IMR-90 (cell line): ENCODE results near the gene PXYLP1. TPM values are rescaled to one million over a fixed set of nuclear protein-coding genes. Genes with fewer than 3 reads are reported as not detected.

Experiments used
- ATAC-seq: fragments of 200-7000 bp; cut with Tn5 transposase; 2 replicates; pipeline ENCODE4 v1.9.1; 2020; ENCODE audit warnings: low read depth, mild to moderate bottlenecking, moderate library complexity
- BruUV-seq: library from RNA; stranded (reverse); fragments of 400-500 nt; replicated peaks from 2 replicates; lab custom pipeline; 2021; lab: Mats Ljungman, UMichigan
- CTCF ChIA-PET: fragments of 300-600 bp; formaldehyde crosslinking; extraction: SDS; loops from one replicate; lab custom pipeline; 2021; ENCODE audit warnings: antibody characterized with exemption; lab: Yijun Ruan, JAX
- POLR2A ChIA-PET: fragments of 300-600 bp; sonication (Branson Sonifier 250); formaldehyde crosslinking; loops from one replicate; lab custom pipeline; 2022; ENCODE audit warnings: antibody characterized with exemption; ENCODE audit not compliant: unreplicated experiment; lab: Charles Lee
- DNase-seq: peaks from one replicate; pipeline ENCODE4 v3.0.0; 2013
- H2AFZ ChIP-seq: replicated peaks from 2 replicates; pipeline ENCODE3; 2013; ENCODE audit warnings: low read length, mild to moderate bottlenecking; ENCODE audit not compliant: poor library complexity
- H2AK5ac ChIP-seq: 2 replicates; pipeline ENCODE4 v1.6.1; 2013; ENCODE audit warnings: low read depth, low read length, inconsistent platforms
- H2AK9ac ChIP-seq: replicated peaks from 2 replicates; pipeline ENCODE3; 2013; ENCODE audit warnings: mild to moderate bottlenecking, low read depth, low read length, moderate library complexity; ENCODE audit not compliant: poor library complexity
- H2BK120ac ChIP-seq: 2 replicates; pipeline ENCODE4 v1.6.1; 2013; ENCODE audit warnings: low read depth, low read length, inconsistent platforms
- H2BK15ac ChIP-seq: 3 replicates; pipeline ENCODE4 v1.6.1; 2013; ENCODE audit warnings: low read depth, low read length, inconsistent platforms
- H2BK20ac ChIP-seq: 2 replicates; pipeline ENCODE4 v1.6.1; 2013; ENCODE audit warnings: low read depth, mild to moderate bottlenecking, inconsistent platforms, low read length, moderate library complexity
- H2BK5ac ChIP-seq: 2 replicates; pipeline ENCODE4 v1.6.1; 2013; ENCODE audit warnings: mild to moderate bottlenecking, low read depth, low read length, inconsistent platforms; ENCODE audit not compliant: poor library complexity, severe bottlenecking
- H3K14ac ChIP-seq: replicated peaks from 2 replicates; pipeline ENCODE4 v1.6.1; 2013; ENCODE audit warnings: low read depth, low read length, inconsistent platforms
- H3K18ac ChIP-seq: 2 replicates; pipeline ENCODE4 v1.6.1; 2013; ENCODE audit warnings: low read depth, low read length, control low read depth
- H3K23ac ChIP-seq: 2 replicates; pipeline ENCODE4 v1.6.1; 2013; ENCODE audit warnings: low read depth, low read length, inconsistent platforms
- H3K27ac ChIP-seq: 2 replicates; pipeline ENCODE4 v1.5.1; 2013; ENCODE audit warnings: mild to moderate bottlenecking, control low read depth, low read length; ENCODE audit not compliant: insufficient read depth
- H3K27me3 ChIP-seq: 2 replicates; pipeline ENCODE4 v1.6.1; 2013; ENCODE audit warnings: low read length; ENCODE audit not compliant: control insufficient read depth, insufficient read depth
- H3K36me3 ChIP-seq: 2 replicates; pipeline ENCODE4 v1.6.1; 2013; ENCODE audit warnings: low read length, mixed read lengths; ENCODE audit not compliant: control insufficient read depth, insufficient read depth
- H3K4ac ChIP-seq: 2 replicates; pipeline ENCODE4 v1.6.1; 2013; ENCODE audit warnings: low read depth, low read length, inconsistent platforms
- H3K4me1 ChIP-seq: 2 replicates; pipeline ENCODE4 v1.6.1; 2013; ENCODE audit warnings: low read length, mixed read lengths; ENCODE audit not compliant: control insufficient read depth, insufficient read depth
- H3K4me2 ChIP-seq: 2 replicates; pipeline ENCODE4 v1.6.1; 2013; ENCODE audit warnings: low read depth, mild to moderate bottlenecking, control low read depth, low read length, moderate library complexity
- H3K4me3 ChIP-seq: 2 replicates; pipeline ENCODE4 v1.5.1; 2013; ENCODE audit warnings: low read depth, mild to moderate bottlenecking, control low read depth, low read length, moderate library complexity; ENCODE audit not compliant: insufficient read depth
- H3K56ac ChIP-seq: 2 replicates; pipeline ENCODE4 v1.6.1; 2013; ENCODE audit warnings: low read length, inconsistent platforms; ENCODE audit not compliant: insufficient read depth; ENCODE audit errors: extremely low read depth
- H3K79me1 ChIP-seq, 2 experiments: 2 replicates each; pipeline ENCODE4 v1.6.1; 2013; ENCODE audit warnings: low read length in 2 of 2, inconsistent platforms in 1 of 2, low read depth in 1 of 2
- H3K9ac ChIP-seq: 2 replicates; pipeline ENCODE4 v1.6.1; 2013; ENCODE audit warnings: low read depth, low read length, control low read depth
- H3K9me1 ChIP-seq: 2 replicates; pipeline ENCODE4 v1.6.1; 2013; ENCODE audit warnings: low read length, inconsistent platforms; ENCODE audit not compliant: insufficient read depth
- H3K9me3 ChIP-seq: 2 replicates; pipeline ENCODE4 v1.6.1; 2013; ENCODE audit warnings: low read length; ENCODE audit not compliant: control insufficient read depth, insufficient read depth
- H4K20me1 ChIP-seq: 2 replicates; pipeline ENCODE4 v1.6.1; 2013; ENCODE audit warnings: low read length, inconsistent platforms; ENCODE audit not compliant: insufficient read depth
- H4K5ac ChIP-seq: 2 replicates; pipeline ENCODE4 v1.6.1; 2013; ENCODE audit warnings: mild to moderate bottlenecking, low read depth, low read length, control low read depth
- H4K8ac ChIP-seq, 2 experiments: 2 replicates each; pipeline ENCODE4 v1.6.1; 2013; ENCODE audit warnings: low read depth in 2 of 2, low read length in 2 of 2, control low read depth in 1 of 2, inconsistent platforms in 1 of 2
- H4K91ac ChIP-seq: 2 replicates; pipeline ENCODE4 v1.6.1; 2013; ENCODE audit warnings: low read depth, low read length, inconsistent platforms; ENCODE audit not compliant: insufficient read depth
- RAD21 ChIP-seq: IDR thresholded peaks from 2 replicates; pipeline ENCODE4 v1.6.1; 2012; ENCODE audit warnings: low read length, improper control_type of control experiment
- WGBS, 2 experiments: methylation state at CpG; one replicate each; pipeline versions ENCODE4 v1.1.5 to v1.1.7; 2013; ENCODE audit warnings: missing lambda C conversion rate in 2 of 2; ENCODE audit not compliant: insufficient read length in 1 of 2; ENCODE audit errors: extremely low coverage in 2 of 2; 5-methylcytosine and 5-hydroxymethylcytosine counted together
- dilution Hi-C: fragments of 300-500 bp; cut with HindIII; formaldehyde crosslinking; loops from one replicate; pipeline ENCODE4 v1.14.3; 2018; ENCODE audit warnings: low sequenced_read_pairs; ENCODE audit not compliant: unreplicated experiment
- in situ Hi-C: fragments of 300-500 bp; cut with MboI; formaldehyde crosslinking; loops from 3 replicates; pipeline ENCODE4 v1.14.3; 2019; ENCODE audit warnings: low sequenced_read_pairs, inconsistent platforms, mixed read lengths
- intact Hi-C: fragments of 100-400 bp; cut with micrococcal nuclease; formaldehyde crosslinking; loops from 2 replicates; pipeline ENCODE4 v1.10.0; 2022
- polyA plus RNA-seq, 3 experiments: library from polyadenylated mRNA; depleted of rRNA; stranded (reverse); fragments of >200 nt; gene quantifications; 2 replicates each; pipeline ENCODE4 v1.2.3, GENCODE V29; 2012; ENCODE audit warnings: low replicate concordance in 1 of 3
- total RNA-seq: library from RNA; depleted of rRNA; stranded (reverse); fragments of >200 nt; gene quantifications from 2 replicates; pipeline ENCODE4 v1.2.3, GENCODE V29; 2012

Gene PXYLP1
- total and polyA plus RNA-seq, 2 of the 4 experiments (the other 2 are of a cell fraction): 11.7 to 15.6 TPM

DNA sequence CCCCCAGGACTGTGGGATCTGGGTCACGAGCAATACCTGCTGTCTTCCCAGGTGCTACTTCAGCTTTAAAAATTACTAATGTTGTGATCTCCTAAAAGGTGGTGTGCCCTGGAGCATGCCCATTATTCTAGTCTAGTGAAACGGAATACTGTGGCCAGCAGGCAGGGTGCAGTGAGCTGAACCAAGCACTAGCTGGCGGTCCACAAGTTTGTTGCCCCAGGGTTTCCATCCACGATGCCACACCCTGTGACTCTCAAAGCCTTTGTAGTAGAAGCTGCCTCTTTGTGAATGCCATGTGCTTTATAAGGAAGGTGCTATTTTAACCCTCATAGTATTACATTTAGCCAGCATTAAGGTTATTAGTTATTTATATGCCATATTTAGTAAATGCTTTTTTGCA is 49.1 kb downstream of the PXYLP1 start:
- H3K36me3 ChIP-seq: no peaks in the 10 kb centered on the region
- no peak overlapping the region for H3K14ac ChIP-seq
- ChIA-PET CTCF (interaction anchor here (1.4 kb wide), 1 partner anchor 49 kb away, joined by 4 read pairs; the partner anchor contains the start of gene PXYLP1), POLR2A (no interaction called here)
- no peaks in the 10 kb centered on the region for H3K79me1 ChIP-seq
- H4K5ac ChIP-seq: no peak overlapping the region
- H3K9me3 ChIP-seq: no peaks in the 10 kb centered on the region
- no peak overlapping the region for H3K27ac ChIP-seq
- H3K4me3 ChIP-seq: no peak overlapping the region
- no peak overlapping the region for H3K56ac ChIP-seq
- H3K4ac ChIP-seq: no peak overlapping the region
- no peaks in the 10 kb centered on the region for H4K20me1 ChIP-seq
- no peak overlapping the region for H3K18ac ChIP-seq
- no peak overlapping the region for H4K91ac ChIP-seq
- no peak overlapping the region for H2BK20ac ChIP-seq
- peaks cover 4% of the 10 kb centered on the region for H3K4me1 ChIP-seq
- no peak for DNase-seq
- H2AK5ac ChIP-seq: no peak overlapping the region
- no peak overlapping the region for H2BK5ac ChIP-seq
- no peak overlapping the region for H4K8ac ChIP-seq
- intact Hi-C loops: no loop called here
- H3K27me3 ChIP-seq: no peaks in the 10 kb centered on the region
- no peak for ATAC-seq
- no peak for TF ChIP-seq RAD21
- H2BK15ac ChIP-seq: no peak overlapping the region
- no peak overlapping the region for H3K9ac ChIP-seq
- H3K23ac ChIP-seq: no peak overlapping the region
- no peaks in the 10 kb centered on the region for H3K9me1 ChIP-seq
- dilution Hi-C loops: no loop called here
- no peak overlapping the region for H2BK120ac ChIP-seq
- H3K4me2 ChIP-seq: no peak overlapping the region
- no peak overlapping the region for H2AFZ ChIP-seq
- no peak overlapping the region for H2AK9ac ChIP-seq
- in situ Hi-C loops: no loop called here
- no CpG with 5 or more reads among the region's 4 CpGs for WGBS, 2 experiments
- BruUV-seq: no TSS peak
